Osteocyte (in vitro differentiated cells): ENCODE results near the gene SNX5. TPM values are rescaled to one million over a fixed set of nuclear protein-coding genes. Genes with fewer than 3 reads are reported as not detected.

ENCODE experiments used
- DNase-seq: peaks from one replicate; pipeline ENCODE4 v3.0.0; 2021; ENCODE audit warnings: mixed read lengths; ENCODE audit not compliant: unreplicated experiment; ENCODE audit errors: extremely low spot score
- H3K27ac Mint-ChIP-seq: one replicate; pipeline ENCODE4 v1.8.0; 2021; ENCODE audit warnings: mild to moderate bottlenecking, mixed read lengths; ENCODE audit not compliant: unreplicated experiment
- H3K27me3 Mint-ChIP-seq: one replicate; pipeline ENCODE4 v1.8.0; 2021; ENCODE audit warnings: mixed read lengths; ENCODE audit not compliant: unreplicated experiment
- H3K36me3 Mint-ChIP-seq: one replicate; pipeline ENCODE4 v1.8.0; 2021; ENCODE audit warnings: mixed read lengths; ENCODE audit not compliant: unreplicated experiment
- H3K4me1 Mint-ChIP-seq: one replicate; pipeline ENCODE4 v1.8.0; 2021; ENCODE audit warnings: mixed read lengths; ENCODE audit not compliant: unreplicated experiment
- H3K4me3 Mint-ChIP-seq: one replicate; pipeline ENCODE4 v1.8.0; 2021; ENCODE audit warnings: mild to moderate bottlenecking, moderate library complexity, mixed read lengths; ENCODE audit not compliant: unreplicated experiment
- H3K9me3 Mint-ChIP-seq: one replicate; pipeline ENCODE4 v1.8.0; 2021; ENCODE audit warnings: mixed read lengths; ENCODE audit not compliant: unreplicated experiment
- total RNA-seq: library from RNA; stranded (reverse); gene quantifications from 2 replicates; pipeline ENCODE4 v1.2.1, GENCODE V29; 2021
- TF ChIP-seq, protein P1 (sequence below): fragments of 200-600 bp; sonication (generic); IDR thresholded peaks from 2 replicates; pipeline ENCODE4 v1.5.0; 2021; ENCODE audit warnings: antibody characterized with exemption, mild to moderate bottlenecking, moderate library complexity

Gene SNX5
- total RNA-seq, 1 donor from 2014 or later, result 147 TPM

DNA sequence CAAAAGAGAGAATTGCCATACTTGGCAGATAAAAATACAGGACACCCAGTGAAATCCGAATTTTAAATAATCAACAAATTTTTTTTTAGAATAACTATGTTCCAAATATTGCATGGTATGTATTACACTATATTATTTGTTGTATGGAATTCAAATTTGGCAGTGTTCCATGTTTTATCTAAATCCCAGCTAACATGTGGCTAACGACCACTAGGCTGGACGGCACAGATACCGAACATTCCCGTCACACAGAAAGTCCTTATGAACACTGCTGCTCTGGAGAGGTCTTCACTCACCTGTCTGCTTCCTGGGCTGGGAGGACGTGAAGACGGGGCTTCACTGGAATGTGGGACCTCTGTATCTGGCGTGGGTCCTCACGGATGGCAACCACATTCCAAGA is 32.8 kb downstream of the SNX5 start:
- Mint-ChIP-seq H3K27me3 (no peaks in the 10 kb centered on the region), H3K36me3 (peaks cover 9% of the 10 kb centered on the region), H3K27ac (peak overlapping the region; percentile 96), H3K4me3 (peak overlapping the region; percentile 16), H3K9me3 (no peaks in the 10 kb centered on the region), H3K4me1 (peaks cover 87% of the 10 kb centered on the region)
- no peak for DNase-seq
- TF ChIP-seq, protein P1, sequence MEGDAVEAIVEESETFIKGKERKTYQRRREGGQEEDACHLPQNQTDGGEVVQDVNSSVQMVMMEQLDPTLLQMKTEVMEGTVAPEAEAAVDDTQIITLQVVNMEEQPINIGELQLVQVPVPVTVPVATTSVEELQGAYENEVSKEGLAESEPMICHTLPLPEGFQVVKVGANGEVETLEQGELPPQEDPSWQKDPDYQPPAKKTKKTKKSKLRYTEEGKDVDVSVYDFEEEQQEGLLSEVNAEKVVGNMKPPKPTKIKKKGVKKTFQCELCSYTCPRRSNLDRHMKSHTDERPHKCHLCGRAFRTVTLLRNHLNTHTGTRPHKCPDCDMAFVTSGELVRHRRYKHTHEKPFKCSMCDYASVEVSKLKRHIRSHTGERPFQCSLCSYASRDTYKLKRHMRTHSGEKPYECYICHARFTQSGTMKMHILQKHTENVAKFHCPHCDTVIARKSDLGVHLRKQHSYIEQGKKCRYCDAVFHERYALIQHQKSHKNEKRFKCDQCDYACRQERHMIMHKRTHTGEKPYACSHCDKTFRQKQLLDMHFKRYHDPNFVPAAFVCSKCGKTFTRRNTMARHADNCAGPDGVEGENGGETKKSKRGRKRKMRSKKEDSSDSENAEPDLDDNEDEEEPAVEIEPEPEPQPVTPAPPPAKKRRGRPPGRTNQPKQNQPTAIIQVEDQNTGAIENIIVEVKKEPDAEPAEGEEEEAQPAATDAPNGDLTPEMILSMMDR, result no peak

DNA sequence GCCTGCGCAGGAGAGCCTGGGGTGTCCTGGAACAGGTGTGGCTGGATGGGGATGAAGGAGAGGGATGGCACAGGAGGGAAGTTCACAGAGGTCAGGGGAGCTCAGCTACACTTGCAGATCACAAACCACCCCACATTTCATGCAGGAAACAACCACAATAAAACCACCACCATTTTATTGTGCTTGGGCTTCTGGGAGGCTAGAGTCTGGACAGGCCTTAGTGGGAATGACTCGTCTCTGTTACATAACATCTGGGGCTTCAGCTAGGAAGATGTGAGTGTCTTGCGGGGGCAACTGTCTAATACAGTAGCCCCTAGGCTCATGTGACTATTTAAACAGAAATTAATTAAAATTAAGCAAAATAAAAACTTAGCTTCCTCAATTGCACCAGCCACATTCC is 33.4 kb downstream of the SNX5 start:
- H3K9me3 Mint-ChIP-seq, result no peaks in the 10 kb centered on the region
- no peaks in the 10 kb centered on the region for H3K27me3 Mint-ChIP-seq
- peaks cover 82% of the 10 kb centered on the region for H3K4me1 Mint-ChIP-seq
- peaks cover 4% of the 10 kb centered on the region for H3K36me3 Mint-ChIP-seq
- H3K4me3 Mint-ChIP-seq, result no peak overlapping the region
- peak overlapping the region; percentile 99 for H3K27ac Mint-ChIP-seq
- DNase-seq, result no peak
- TF ChIP-seq, protein P1, result no peak

DNA sequence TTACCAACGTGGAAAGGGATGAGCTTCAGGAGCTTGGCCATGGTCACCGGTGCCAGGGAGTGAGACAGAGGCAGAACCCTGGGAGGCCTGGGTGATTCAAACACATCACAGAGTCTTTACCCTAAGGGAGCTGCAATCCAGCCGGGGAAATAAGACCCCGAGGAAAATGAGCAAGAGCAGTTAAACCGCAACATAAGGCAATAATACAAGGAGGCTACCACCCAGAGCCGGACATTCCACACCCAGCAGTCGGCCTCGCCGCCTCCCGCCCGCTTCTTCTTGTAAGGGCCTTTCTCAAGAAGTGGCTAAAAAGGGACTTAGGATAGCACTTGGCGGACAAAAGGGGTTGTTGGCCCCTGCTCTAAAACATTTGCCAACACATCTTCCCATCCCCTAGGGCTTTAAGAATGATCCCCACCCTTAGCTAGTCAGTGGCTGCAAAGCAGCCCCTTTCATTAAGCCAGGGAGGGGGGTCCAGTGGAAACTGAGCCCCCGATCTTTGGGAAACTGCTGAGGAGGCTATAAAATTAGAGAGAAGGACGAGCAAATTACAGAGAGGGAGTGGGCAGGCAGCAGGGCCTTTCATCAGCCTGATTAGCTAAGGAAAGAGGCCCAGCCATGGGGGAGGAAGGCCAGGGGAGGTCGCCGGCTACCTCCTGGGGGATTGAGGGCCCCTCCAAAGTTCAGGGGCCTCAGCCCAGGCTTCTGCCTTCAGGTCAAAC is 34.3 kb downstream of the SNX5 start:
- peaks cover 4% of the 10 kb centered on the region for H3K36me3 Mint-ChIP-seq
- H3K27ac Mint-ChIP-seq, result peak overlapping the region; percentile 99
- peaks cover 83% of the 10 kb centered on the region for H3K4me1 Mint-ChIP-seq
- TF ChIP-seq, protein P1, result no peak
- H3K4me3 Mint-ChIP-seq, result peak overlapping the region; percentile 48
- peak; percentile 93 for DNase-seq
- no peaks in the 10 kb centered on the region for H3K27me3 Mint-ChIP-seq
- H3K9me3 Mint-ChIP-seq, result no peaks in the 10 kb centered on the region

DNA sequence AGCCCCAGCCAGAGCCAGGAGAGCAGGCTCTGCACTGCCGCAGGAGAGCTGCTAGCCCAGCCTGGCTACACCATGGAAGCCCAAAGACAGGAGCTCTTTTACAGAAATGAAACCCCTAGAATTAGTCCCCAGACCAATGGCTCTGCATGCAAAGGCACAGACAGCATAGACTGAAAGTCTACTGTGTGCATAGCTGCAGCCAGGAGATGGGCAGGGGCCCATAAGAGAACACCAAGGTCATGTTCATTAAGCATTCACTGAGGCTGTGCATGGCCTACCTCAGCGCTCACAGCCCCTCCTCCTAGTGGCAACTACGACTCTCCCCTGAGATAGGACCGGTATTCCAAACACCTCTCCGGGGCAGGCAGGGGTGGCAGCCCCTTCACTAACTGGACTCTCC is 34.9 kb downstream of the SNX5 start:
- DNase-seq, result no peak
- Mint-ChIP-seq H3K4me1 (peaks cover 81% of the 10 kb centered on the region), H3K9me3 (no peaks in the 10 kb centered on the region), H3K36me3 (peaks cover 4% of the 10 kb centered on the region), H3K27ac (peak overlapping the region; percentile 99), H3K27me3 (no peaks in the 10 kb centered on the region), H3K4me3 (peak overlapping the region; percentile 42)
- TF ChIP-seq, protein P1, result no peak

DNA sequence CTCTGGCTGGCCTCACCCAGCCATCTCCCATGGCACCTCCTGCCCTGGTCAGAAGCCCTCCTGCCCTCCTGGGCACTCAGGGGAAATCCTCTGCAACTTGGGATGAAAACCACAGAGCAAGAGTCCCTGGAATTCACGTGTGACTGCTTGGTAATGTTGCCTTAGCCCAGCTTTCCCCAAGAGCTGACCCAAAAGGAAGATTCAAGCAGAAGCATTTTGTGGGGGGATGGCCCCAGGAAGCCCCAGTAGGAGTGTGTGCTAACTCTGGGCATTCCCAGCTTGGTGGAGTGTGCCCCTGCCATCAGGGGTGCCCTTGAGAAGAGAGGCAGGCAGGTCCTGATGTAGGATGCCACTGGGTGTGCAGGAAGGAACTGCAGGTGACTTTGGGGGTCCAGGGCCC is 35.5 kb downstream of the SNX5 start:
- Mint-ChIP-seq H3K36me3 (peaks cover 4% of the 10 kb centered on the region), H3K4me3 (no peak overlapping the region), H3K9me3 (no peaks in the 10 kb centered on the region), H3K27ac (peak overlapping the region; percentile 99), H3K27me3 (no peaks in the 10 kb centered on the region), H3K4me1 (peaks cover 80% of the 10 kb centered on the region)
- no peak for DNase-seq
- TF ChIP-seq, protein P1, result no peak
